ENCODE measurements around the gene ZNF407. TPM values are rescaled to one million over a fixed set of nuclear protein-coding genes. Genes with fewer than 3 reads are reported as not detected.

ZNF407 gene
- total RNA-seq, 1 donor from 2014 or later, result 26.7 TPM

DNA sequence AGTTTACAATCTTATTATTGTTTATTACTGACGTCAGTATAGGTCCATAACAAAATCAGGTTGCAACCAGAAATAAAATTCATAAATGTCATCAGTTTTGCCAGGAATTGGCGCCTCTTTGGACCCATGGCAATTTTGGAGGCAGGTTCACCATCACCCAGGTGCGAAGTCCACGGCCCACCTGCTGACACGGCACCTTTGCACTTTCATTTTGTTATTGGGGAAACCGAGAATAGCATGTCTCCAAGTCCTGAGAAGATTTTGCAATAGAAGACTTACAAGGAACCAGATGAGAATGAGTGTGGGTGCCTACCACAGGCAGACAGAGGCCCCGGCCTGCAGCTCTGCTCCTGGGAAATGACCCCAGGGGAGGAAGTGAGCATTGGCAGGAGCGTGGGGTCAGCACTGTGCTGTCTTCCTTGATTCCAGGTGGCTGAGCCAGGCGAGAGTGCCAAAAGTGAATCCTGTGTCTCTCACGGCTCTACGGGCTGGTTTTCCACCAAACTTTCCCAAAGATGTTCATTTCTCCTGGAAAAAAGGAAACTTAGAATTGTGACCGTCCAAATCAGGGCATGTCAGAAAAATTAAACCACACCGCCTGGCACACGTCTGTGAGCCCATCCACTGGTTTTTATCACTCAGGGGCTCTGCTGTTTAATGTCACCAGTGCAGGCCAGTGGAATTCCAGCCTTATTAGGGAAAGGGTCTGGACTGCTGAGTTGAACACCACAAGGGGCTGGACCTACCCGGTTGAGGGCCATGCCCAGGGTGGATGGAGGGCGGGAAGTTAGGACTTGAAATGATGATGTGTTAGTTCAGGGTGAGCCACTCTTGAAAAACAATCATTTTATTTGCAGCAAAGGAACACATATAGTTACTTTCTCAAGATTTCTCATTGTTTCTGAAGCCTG is 514.8 kb downstream of the ZNF407 start:
- H3K36me3 Mint-ChIP-seq (ENCODE audit: low read depth), result no peaks in the 10 kb centered on the region
- CTCF ChIA-PET, result no interaction called here
- POLR2A ChIA-PET, result no interaction called here
- no peaks in the 10 kb centered on the region for H3K4me1 Mint-ChIP-seq
- ATAC-seq (ENCODE audit: low read depth) (no peak), DNase-seq (no peak)
- intact Hi-C loops (cut with micrococcal nuclease), result no loop called here
- no peak overlapping the region for H3K27ac Mint-ChIP-seq
- peaks cover 5% of the 10 kb centered on the region for H3K27me3 Mint-ChIP-seq
- no peaks in the 10 kb centered on the region for H3K9me3 Mint-ChIP-seq
- TF ChIP-seq, protein P1, sequence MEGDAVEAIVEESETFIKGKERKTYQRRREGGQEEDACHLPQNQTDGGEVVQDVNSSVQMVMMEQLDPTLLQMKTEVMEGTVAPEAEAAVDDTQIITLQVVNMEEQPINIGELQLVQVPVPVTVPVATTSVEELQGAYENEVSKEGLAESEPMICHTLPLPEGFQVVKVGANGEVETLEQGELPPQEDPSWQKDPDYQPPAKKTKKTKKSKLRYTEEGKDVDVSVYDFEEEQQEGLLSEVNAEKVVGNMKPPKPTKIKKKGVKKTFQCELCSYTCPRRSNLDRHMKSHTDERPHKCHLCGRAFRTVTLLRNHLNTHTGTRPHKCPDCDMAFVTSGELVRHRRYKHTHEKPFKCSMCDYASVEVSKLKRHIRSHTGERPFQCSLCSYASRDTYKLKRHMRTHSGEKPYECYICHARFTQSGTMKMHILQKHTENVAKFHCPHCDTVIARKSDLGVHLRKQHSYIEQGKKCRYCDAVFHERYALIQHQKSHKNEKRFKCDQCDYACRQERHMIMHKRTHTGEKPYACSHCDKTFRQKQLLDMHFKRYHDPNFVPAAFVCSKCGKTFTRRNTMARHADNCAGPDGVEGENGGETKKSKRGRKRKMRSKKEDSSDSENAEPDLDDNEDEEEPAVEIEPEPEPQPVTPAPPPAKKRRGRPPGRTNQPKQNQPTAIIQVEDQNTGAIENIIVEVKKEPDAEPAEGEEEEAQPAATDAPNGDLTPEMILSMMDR (IDR thresholded peaks at IDR 0.05), result no peak
- no peak overlapping the region for H3K4me3 Mint-ChIP-seq

DNA sequence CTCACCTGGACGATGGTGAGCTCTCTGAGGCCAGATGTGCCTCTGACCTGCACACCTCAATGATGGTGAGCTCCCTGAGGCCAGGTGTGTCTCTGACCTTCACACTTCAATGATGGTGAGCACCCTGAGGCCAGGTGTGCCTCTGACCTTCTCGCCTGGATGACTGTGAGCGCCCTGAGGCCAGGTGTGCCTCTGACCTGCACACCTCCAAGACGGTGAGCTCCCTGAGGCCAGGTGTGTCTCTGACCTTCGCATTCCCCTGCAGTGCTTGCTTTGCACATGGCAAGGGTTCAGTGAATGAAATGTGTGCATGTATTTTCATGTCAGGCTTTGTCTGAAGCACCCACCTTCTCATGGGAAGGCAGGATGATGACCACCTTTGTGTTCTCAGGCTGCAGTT is 515.8 kb downstream of the ZNF407 start:
- ChIA-PET POLR2A (no interaction called here), CTCF (no interaction called here)
- H3K27me3 Mint-ChIP-seq, result no peaks in the 10 kb centered on the region
- no peak for DNase-seq
- H3K9me3 Mint-ChIP-seq, result no peaks in the 10 kb centered on the region
- H3K36me3 Mint-ChIP-seq (ENCODE audit: low read depth), result no peaks in the 10 kb centered on the region
- TF ChIP-seq, protein P1 (IDR thresholded peaks at IDR 0.05), result no peak
- intact Hi-C loops (cut with micrococcal nuclease), result no loop called here
- H3K27ac Mint-ChIP-seq, result no peak overlapping the region
- no peak for ATAC-seq (ENCODE audit: low read depth)
- no peak overlapping the region for H3K4me3 Mint-ChIP-seq
- H3K4me1 Mint-ChIP-seq, result no peaks in the 10 kb centered on the region

DNA sequence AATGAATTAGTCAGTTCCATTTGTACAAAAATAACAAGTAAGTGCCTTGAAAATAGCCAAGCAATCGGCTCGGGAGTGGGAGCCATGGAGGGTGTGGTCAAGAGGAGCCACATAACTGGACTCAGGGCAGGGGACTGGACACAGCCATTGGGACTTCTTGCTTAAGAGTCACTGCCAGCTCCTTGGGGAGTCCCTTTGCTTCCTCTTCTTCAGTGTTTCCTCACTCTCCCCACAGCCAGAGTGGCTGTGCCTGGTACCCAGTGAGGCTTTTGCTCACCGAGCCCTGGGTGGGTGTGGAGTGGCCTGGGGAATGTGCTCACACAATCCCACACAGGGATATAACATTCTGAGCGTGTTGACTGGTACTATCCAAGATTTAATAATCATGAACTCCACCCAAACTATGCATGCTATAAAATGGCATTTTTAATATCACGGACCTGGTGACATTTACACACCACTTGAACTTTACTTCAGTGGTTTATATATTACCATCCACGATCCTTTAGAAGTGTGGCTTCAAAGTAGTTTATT is 516.6 kb downstream of the ZNF407 start:
- Mint-ChIP-seq H3K27me3 (peaks cover 2% of the 10 kb centered on the region), H3K4me3 (no peak overlapping the region), H3K4me1 (no peaks in the 10 kb centered on the region), H3K27ac (no peak overlapping the region), H3K36me3 (ENCODE audit: low read depth) (no peaks in the 10 kb centered on the region), H3K9me3 (no peaks in the 10 kb centered on the region)
- ChIA-PET CTCF (no interaction called here), POLR2A (no interaction called here)
- ATAC-seq (ENCODE audit: low read depth), result no peak
- DNase-seq, result no peak
- intact Hi-C loops (cut with micrococcal nuclease), result no loop called here
- TF ChIP-seq, protein P1 (IDR thresholded peaks at IDR 0.05), result no peak

Other genes starting within 250 kb of the ZNF407 start
- not detected in 2 replicates for gene DIPK1C, start 140.6 kb upstream of the ZNF407 start, total RNA-seq
- 193 and 208 TPM in 2 replicates for gene CNDP2, start 101.5 kb upstream of the ZNF407 start, total RNA-seq
- gene CNDP1, start 63.4 kb upstream of the ZNF407 start, total RNA-seq, result 0.15 and 0.33 TPM in 2 replicates